ENCODE results near the gene CENPV. TPM values are rescaled to one million over a fixed set of nuclear protein-coding genes. Genes with fewer than 3 reads are reported as not detected.

CENPV gene
- total and polyA plus RNA-seq, 2 of the 13 experiments (the other 11 are each of a cell fraction or from before 2014, with no cell fraction given) = 193 to 292 TPM

GRCh38 chr17:16297367-16298139 is 55.7 kb downstream of the CENPV start (continued):
- TF ChIP-seq, protein P1, sequence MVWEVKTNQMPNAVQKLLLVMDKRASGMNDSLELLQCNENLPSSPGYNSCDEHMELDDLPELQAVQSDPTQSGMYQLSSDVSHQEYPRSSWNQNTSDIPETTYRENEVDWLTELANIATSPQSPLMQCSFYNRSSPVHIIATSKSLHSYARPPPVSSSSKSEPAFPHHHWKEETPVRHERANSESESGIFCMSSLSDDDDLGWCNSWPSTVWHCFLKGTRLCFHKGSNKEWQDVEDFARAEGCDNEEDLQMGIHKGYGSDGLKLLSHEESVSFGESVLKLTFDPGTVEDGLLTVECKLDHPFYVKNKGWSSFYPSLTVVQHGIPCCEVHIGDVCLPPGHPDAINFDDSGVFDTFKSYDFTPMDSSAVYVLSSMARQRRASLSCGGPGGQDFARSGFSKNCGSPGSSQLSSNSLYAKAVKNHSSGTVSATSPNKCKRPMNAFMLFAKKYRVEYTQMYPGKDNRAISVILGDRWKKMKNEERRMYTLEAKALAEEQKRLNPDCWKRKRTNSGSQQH (CRISPR knock-in tag; IDR thresholded peaks at IDR 0.05; ENCODE audit: low read depth) = no peak; the same call in 1 of the 2 replicates
- TF ChIP-seq ZNF772 (CRISPR knock-in tag; IDR thresholded peaks at IDR 0.05) (no peak), POLR2G (IDR thresholded peaks at IDR 0.05; ENCODE audit: low read depth, low read length) (peak; percentile 89), SALL2 (CRISPR knock-in tag; IDR thresholded peaks at IDR 0.05) (no peak), POLR2AphosphoS2 (IDR thresholded peaks at IDR 0.05; ENCODE audit: low read depth, low read length) (no peak; the same call in 1 of the 2 replicates), ZC3H13 (CRISPR knock-in tag; IDR thresholded peaks at IDR 0.05) (no peak), SSRP1 (CRISPR knock-in tag; IDR thresholded peaks at IDR 0.05) (peak; percentile 25; the same call in 1 of the 2 replicates), ZNF260 (CRISPR knock-in tag; IDR thresholded peaks at IDR 0.05; ENCODE audit: borderline replicate concordance, low read depth) (no peak), ZNF20 (CRISPR knock-in tag; IDR thresholded peaks at IDR 0.05) (no peak), KDM2A (CRISPR knock-in tag; IDR thresholded peaks at IDR 0.05; ENCODE audit: borderline replicate concordance, low read depth) (peak; percentile 20; the same call in 1 of the 2 replicates), SNAPC5 (CRISPR knock-in tag; IDR thresholded peaks at IDR 0.05; ENCODE audit: borderline replicate concordance) (no peak; the same call in 1 of the 2 replicates), SMC3 (IDR thresholded peaks at IDR 0.05; ENCODE audit: low read length) (no peak), YEATS4 (CRISPR knock-in tag; IDR thresholded peaks at IDR 0.05; ENCODE audit: borderline replicate concordance) (peak; percentile 79; the same call in 1 of the 2 replicates), AKAP8 (CRISPR knock-in tag; IDR thresholded peaks at IDR 0.05) (no peak), MIER2 (CRISPR knock-in tag; IDR thresholded peaks at IDR 0.05) (no peak), ZNF253 (CRISPR knock-in tag; IDR thresholded peaks at IDR 0.05; ENCODE audit: borderline replicate concordance) (no peak), GFI1 (CRISPR knock-in tag; IDR thresholded peaks at IDR 0.05; ENCODE audit: borderline replicate concordance) (peak; percentile 20; the same call in 1 of the 2 replicates), KMT2A (CRISPR knock-in tag; IDR thresholded peaks at IDR 0.05) (no peak), MAF1 (CRISPR knock-in tag; IDR thresholded peaks at IDR 0.05; ENCODE audit: borderline replicate concordance) (no peak), ZBTB3 (CRISPR knock-in tag; IDR thresholded peaks at IDR 0.05; ENCODE audit: borderline replicate concordance, low read depth) (no peak)
- TF ChIP-seq, protein P2, sequence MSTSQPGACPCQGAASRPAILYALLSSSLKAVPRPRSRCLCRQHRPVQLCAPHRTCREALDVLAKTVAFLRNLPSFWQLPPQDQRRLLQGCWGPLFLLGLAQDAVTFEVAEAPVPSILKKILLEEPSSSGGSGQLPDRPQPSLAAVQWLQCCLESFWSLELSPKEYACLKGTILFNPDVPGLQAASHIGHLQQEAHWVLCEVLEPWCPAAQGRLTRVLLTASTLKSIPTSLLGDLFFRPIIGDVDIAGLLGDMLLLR (CRISPR knock-in tag; IDR thresholded peaks at IDR 0.05) = peak; percentile 76; the same call in 1 of the 2 replicates
- TF ChIP-seq, protein P3, sequence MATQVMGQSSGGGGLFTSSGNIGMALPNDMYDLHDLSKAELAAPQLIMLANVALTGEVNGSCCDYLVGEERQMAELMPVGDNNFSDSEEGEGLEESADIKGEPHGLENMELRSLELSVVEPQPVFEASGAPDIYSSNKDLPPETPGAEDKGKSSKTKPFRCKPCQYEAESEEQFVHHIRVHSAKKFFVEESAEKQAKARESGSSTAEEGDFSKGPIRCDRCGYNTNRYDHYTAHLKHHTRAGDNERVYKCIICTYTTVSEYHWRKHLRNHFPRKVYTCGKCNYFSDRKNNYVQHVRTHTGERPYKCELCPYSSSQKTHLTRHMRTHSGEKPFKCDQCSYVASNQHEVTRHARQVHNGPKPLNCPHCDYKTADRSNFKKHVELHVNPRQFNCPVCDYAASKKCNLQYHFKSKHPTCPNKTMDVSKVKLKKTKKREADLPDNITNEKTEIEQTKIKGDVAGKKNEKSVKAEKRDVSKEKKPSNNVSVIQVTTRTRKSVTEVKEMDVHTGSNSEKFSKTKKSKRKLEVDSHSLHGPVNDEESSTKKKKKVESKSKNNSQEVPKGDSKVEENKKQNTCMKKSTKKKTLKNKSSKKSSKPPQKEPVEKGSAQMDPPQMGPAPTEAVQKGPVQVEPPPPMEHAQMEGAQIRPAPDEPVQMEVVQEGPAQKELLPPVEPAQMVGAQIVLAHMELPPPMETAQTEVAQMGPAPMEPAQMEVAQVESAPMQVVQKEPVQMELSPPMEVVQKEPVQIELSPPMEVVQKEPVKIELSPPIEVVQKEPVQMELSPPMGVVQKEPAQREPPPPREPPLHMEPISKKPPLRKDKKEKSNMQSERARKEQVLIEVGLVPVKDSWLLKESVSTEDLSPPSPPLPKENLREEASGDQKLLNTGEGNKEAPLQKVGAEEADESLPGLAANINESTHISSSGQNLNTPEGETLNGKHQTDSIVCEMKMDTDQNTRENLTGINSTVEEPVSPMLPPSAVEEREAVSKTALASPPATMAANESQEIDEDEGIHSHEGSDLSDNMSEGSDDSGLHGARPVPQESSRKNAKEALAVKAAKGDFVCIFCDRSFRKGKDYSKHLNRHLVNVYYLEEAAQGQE (IDR thresholded peaks at IDR 0.05; ENCODE audit: borderline replicate concordance in 1 of 2, low read depth in 1 of 2, low read length in 2 of 2) = peak in 1 of 2 experiments; percentile 12; a peak in 1 of 4 replicates
- TF ChIP-seq, protein P4, sequence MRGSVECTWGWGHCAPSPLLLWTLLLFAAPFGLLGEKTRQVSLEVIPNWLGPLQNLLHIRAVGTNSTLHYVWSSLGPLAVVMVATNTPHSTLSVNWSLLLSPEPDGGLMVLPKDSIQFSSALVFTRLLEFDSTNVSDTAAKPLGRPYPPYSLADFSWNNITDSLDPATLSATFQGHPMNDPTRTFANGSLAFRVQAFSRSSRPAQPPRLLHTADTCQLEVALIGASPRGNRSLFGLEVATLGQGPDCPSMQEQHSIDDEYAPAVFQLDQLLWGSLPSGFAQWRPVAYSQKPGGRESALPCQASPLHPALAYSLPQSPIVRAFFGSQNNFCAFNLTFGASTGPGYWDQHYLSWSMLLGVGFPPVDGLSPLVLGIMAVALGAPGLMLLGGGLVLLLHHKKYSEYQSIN (CRISPR knock-in tag; IDR thresholded peaks at IDR 0.05; ENCODE audit: borderline replicate concordance) = no peak

Data from HepG2 (cell line).